Transverse colon (tissue), 4 donors: Measurements from ENCODE around the gene ZNF853.

Experiments used
- EP300 ChIP-seq: sonication (generic); formaldehyde crosslinking; IDR thresholded peaks from one replicate; pipeline ENCODE4 v1.6.1; 2017; ENCODE audit warnings: antibody characterized with exemption, low read depth
- POLR2A ChIP-seq: fragments of 450-650 bp; IDR thresholded peaks from one replicate; pipeline ENCODE4 v1.6.1; 2016; ENCODE audit warnings: antibody characterized with exemption, mild to moderate bottlenecking, moderate library complexity
- POLR2AphosphoS5 ChIP-seq, 3 donors: sonication (generic); formaldehyde crosslinking; IDR thresholded peaks; one replicate each; pipeline ENCODE4 v1.6.1; 2016; ENCODE audit warnings: antibody characterized with exemption in 3 of 3
- TF ChIP-seq, protein P1 (sequence below), 5 experiments: fragments of 200-600 bp in 3 of 5; fragments of 450-650 bp in 2 of 5; sonication (generic) in 3 of 5; IDR thresholded peaks; 1 replicate in 2 of 5; 2 replicates in 3 of 5; pipeline ENCODE4 v1.5.1; 2016 to 2017; ENCODE audit warnings: antibody characterized with exemption in 5 of 5, inconsistent platforms in 3 of 5, mild to moderate bottlenecking in 2 of 5, moderate library complexity in 1 of 5

DNA sequence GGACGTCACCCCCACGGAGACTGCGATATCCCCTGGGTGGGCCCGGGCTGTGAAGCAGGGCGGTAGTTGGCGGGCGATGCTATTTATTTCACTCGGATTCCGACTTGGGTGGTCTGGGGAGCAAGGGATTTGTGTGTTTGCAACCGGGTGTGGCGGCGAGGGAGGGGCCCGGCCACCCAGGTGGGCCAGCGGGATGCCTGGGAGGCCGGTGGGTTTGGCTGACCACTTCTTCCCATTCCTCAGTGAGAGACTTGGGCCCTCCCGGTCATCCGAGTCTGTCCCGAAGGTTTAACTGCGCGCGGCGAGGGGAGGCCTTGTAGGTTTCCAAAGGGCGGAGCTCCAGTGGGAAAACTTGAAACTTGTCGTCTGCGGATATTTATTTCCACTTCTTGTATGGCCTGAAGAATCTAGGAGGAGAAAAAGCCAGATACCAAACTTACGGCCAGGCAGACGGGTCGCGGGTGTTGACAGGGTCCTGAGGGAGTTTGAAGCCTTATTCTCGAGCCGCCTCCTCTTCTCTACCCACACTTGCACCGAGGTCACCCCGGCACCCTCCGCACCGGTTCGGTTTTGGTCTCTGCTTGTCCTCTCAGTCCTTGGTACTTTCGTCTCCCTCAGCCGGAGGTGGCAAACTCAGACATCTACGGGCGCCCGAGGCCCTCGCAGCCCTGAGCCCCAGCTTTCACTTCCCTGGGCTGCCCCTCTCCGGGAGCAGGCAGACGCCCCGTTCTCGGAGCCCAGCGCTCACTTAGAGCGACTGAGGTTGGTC lies 39.6 kb downstream of the ZNF853 start:
- TF ChIP-seq POLR2A (no peak), POLR2AphosphoS5 (IDR thresholded peaks at IDR 0.05) (no peak), EP300 (no peak)
- TF ChIP-seq, protein P1, sequence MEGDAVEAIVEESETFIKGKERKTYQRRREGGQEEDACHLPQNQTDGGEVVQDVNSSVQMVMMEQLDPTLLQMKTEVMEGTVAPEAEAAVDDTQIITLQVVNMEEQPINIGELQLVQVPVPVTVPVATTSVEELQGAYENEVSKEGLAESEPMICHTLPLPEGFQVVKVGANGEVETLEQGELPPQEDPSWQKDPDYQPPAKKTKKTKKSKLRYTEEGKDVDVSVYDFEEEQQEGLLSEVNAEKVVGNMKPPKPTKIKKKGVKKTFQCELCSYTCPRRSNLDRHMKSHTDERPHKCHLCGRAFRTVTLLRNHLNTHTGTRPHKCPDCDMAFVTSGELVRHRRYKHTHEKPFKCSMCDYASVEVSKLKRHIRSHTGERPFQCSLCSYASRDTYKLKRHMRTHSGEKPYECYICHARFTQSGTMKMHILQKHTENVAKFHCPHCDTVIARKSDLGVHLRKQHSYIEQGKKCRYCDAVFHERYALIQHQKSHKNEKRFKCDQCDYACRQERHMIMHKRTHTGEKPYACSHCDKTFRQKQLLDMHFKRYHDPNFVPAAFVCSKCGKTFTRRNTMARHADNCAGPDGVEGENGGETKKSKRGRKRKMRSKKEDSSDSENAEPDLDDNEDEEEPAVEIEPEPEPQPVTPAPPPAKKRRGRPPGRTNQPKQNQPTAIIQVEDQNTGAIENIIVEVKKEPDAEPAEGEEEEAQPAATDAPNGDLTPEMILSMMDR (IDR thresholded peaks at IDR 0.05): no peak
